Measurements from ENCODE around the gene OR6B1.

DNA sequence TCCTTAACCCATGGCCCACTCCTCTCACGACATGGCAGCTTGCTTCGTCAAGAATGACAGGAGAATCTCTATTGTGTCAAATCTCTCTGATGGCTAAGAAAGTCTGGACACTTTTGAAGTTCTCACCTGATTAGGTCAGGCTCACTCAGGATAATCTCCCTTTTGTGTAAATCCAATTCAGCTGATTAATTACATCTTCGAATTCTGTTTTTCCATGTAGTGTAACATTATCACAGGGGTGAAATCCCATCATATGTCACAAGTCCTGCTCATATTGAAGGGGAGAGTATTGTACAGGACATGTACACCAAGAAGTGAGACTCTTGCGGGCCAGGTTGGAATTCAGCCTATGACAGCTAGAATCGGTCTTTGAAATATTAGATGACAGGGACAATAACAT is 16.2 kb upstream of the OR6B1 start:
- TF ChIP-seq, protein P1, sequence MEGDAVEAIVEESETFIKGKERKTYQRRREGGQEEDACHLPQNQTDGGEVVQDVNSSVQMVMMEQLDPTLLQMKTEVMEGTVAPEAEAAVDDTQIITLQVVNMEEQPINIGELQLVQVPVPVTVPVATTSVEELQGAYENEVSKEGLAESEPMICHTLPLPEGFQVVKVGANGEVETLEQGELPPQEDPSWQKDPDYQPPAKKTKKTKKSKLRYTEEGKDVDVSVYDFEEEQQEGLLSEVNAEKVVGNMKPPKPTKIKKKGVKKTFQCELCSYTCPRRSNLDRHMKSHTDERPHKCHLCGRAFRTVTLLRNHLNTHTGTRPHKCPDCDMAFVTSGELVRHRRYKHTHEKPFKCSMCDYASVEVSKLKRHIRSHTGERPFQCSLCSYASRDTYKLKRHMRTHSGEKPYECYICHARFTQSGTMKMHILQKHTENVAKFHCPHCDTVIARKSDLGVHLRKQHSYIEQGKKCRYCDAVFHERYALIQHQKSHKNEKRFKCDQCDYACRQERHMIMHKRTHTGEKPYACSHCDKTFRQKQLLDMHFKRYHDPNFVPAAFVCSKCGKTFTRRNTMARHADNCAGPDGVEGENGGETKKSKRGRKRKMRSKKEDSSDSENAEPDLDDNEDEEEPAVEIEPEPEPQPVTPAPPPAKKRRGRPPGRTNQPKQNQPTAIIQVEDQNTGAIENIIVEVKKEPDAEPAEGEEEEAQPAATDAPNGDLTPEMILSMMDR (IDR thresholded peaks at IDR 0.05; ENCODE audit: extremely low read depth in 1 of 2, insufficient read depth in 1 of 2, low read depth in 1 of 2, low read length in 2 of 2), result no peak
- no peak for TF ChIP-seq POLR2A (IDR thresholded peaks at IDR 0.05; ENCODE audit: low read depth, low read length)
